ENCODE results near the gene NACC1.

The NACC1 gene

DNA sequence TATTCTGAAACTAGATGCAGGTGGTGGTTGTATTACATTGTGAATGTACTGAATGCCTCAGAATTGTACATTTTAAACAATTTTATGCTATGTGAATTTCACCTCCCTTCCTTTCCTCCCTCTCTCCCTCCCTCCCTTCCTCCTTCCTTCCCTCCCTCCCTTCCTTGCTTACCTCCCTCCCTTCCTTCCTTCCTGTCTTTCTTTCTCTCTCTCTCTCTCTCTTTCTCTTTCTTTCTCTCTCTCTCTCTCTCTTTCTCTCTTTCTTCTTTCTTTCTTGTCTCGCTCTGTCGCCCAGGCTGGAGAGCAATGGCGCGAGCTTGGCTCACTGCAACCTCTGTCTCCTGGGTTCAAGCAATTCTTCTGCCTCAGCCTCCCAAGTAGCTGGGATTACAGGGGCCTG, 69.4 kb downstream of the NACC1 start:
- H3K27ac ChIP-seq = peak overlapping the region in 3 of 11 experiments; percentile 40 to 47 (median 43); a peak in 4 of 22 replicates
- TF ChIP-seq Cebpa-rat (IDR thresholded peaks at IDR 0.05) = no peak
- no peaks in the 10 kb centered on the region for H3K27me3 ChIP-seq
- H3K36me3 ChIP-seq = no peaks in the 10 kb centered on the region
- H3K9ac ChIP-seq = peak overlapping the region in 1 of 11 experiments; percentile 8; a peak in 2 of 22 replicates
- H3K4me2 ChIP-seq = peak overlapping the region in 8 of 11 experiments; percentile 23 to 56 (median 36); a peak in 13 of 22 replicates
- H4K20me1 ChIP-seq = no peaks in the 10 kb centered on the region
- H3K9me3 ChIP-seq (replicated peaks in 1 of 11) = peaks cover 0 to 10% (median 0%) of the 10 kb centered on the region in 11 experiments; a peak in 2 of 22 replicates
- peaks cover 4 to 59% (median 35%) of the 10 kb centered on the region in 10 experiments for H3K4me1 ChIP-seq
- H3K4me3 ChIP-seq = no peak overlapping the region

DNA sequence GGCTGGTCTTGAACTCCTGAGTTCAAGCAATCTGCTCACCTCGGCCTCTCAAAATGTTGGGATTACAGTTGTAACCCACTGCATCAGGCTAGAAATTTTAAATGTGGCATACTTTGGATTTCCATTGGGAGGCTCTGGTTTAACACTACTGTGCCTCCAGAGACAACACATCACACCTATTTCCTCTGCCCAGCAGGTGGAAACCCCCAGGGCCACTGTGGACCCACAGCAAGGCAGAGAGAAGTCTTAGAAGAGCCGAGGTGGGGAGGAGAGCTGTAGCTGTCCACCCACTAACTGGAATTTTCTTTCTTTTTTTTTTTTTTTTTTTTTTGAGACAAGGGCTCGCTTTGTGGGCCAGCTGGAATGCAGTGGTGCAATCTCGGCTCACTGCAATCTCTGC, 71.5 kb downstream of the NACC1 start:
- H3K27ac ChIP-seq = peak overlapping the region in 1 of 11 experiments; percentile 38; a peak in 1 of 22 replicates
- H3K4me1 ChIP-seq = peaks cover 12 to 60% (median 45%) of the 10 kb centered on the region in 10 experiments
- no peaks in the 10 kb centered on the region for H3K36me3 ChIP-seq

More for the DNA sequence above, 71.5 kb downstream of the NACC1 start:
- Histone ChIP-seq H3K9me3 (replicated peaks in 1 of 11) (peaks cover 0 to 10% (median 0%) of the 10 kb centered on the region in 11 experiments; a peak in 2 of 22 replicates), H3K27me3 (no peaks in the 10 kb centered on the region), H3K4me2 (peak overlapping the region in 3 of 11 experiments; percentile 11 to 27 (median 15); a peak in 2 of 22 replicates), H4K20me1 (no peaks in the 10 kb centered on the region), H3K4me3 (no peak overlapping the region), H3K9ac (no peak overlapping the region)
- no peak for TF ChIP-seq Cebpa-rat (IDR thresholded peaks at IDR 0.05)

Data from BLaER1 treated with 17β-estradiol and CSF1 and Interleukin-3, amounts not matched to agents 10 nM and 100 nM (cell line).